AG04449 (cell line): ENCODE data around the gene SLC24A4.

Experiments
- CTCF ChIA-PET: fragments of 350-600 bp; formaldehyde crosslinking; extraction: SDS; loops from one replicate; lab custom pipeline; 2021; ENCODE audit warnings: antibody characterized with exemption; lab: Yijun Ruan, JAX
- POLR2A ChIA-PET: fragments of 400-600, 350-600 bp; formaldehyde crosslinking; extraction: SDS; loops from one replicate; lab custom pipeline; 2020; ENCODE audit warnings: antibody characterized with exemption, inconsistent platforms; lab: Yijun Ruan, JAX
- DNase-seq: peaks from one replicate; pipeline ENCODE4 v3.0.0-alpha.2; 2010; ENCODE audit warnings: low read depth, low spot score
- H3K4me3 ChIP-seq: 2 replicates; pipeline ENCODE4 v1.5.1; 2011; ENCODE audit warnings: low read depth, mild to moderate bottlenecking, control low read depth, low read length
- CTCF ChIP-seq: IDR thresholded peaks from one replicate; pipeline ENCODE4 v1.5.1; 2011; ENCODE audit warnings: mild to moderate bottlenecking, moderate library complexity, low read length, control low read depth, inconsistent platforms; ENCODE audit not compliant: insufficient read depth; ENCODE audit errors: missing control alignments

SLC24A4 gene

GRCh38 chr14:92524602-92525185 is 201.7 kb downstream of the SLC24A4 start:
- DNase-seq, result no peak
- ChIA-PET POLR2A (no interaction called here), CTCF (no interaction called here)
- H3K4me3 ChIP-seq, result no peak overlapping the region
- no peak for TF ChIP-seq CTCF

- ChIA-PET CTCF (interaction anchor here (1.1 kb wide), 1 partner anchor 17 kb away, joined by 4 read pairs; no protein-coding TSS in a partner anchor), POLR2A (no interaction called here)
- TF ChIP-seq CTCF, result no peak
- DNase-seq, result no peak
- H3K4me3 ChIP-seq, result no peak overlapping the region
Observed at GRCh38 chr14:92525322-92526095, 202.5 kb downstream of the SLC24A4 start.

- H3K4me3 ChIP-seq, result no peak overlapping the region
- no peak for DNase-seq
- ChIA-PET CTCF (no interaction called here), POLR2A (no interaction called here)
- no peak for TF ChIP-seq CTCF
Observed at GRCh38 chr14:92527721-92528120, 204.8 kb downstream of the SLC24A4 start.

GRCh38 chr14:92528486-92529100 is 205.6 kb downstream of the SLC24A4 start:
- CTCF ChIA-PET, result no interaction called here
- TF ChIP-seq CTCF, result no peak

GRCh38 chr14:92529903-92530302 is 206.9 kb downstream of the SLC24A4 start:
- ChIA-PET POLR2A (no interaction called here), CTCF (no interaction called here)
- DNase-seq, result no peak
- H3K4me3 ChIP-seq, result no peak overlapping the region
- TF ChIP-seq CTCF, result no peak

More at GRCh38 chr14:92528486-92529100, 205.6 kb downstream of the SLC24A4 start:
- H3K4me3 ChIP-seq, result no peak overlapping the region
- no peak for DNase-seq
- POLR2A ChIA-PET, result no interaction called here
